HEK293T (cell line): ENCODE data around the gene CRYM.

Experiments used
- ELF4 ChIP-seq: fragments of 450-650 bp; IDR thresholded peaks from 2 replicates; pipeline ENCODE4 v1.6.1; 2017; ENCODE audit warnings: antibody characterized with exemption
- FOXM1 ChIP-seq: fragments of 450-650 bp; IDR thresholded peaks from 2 replicates; pipeline ENCODE4 v1.6.1; 2017; ENCODE audit warnings: mild to moderate bottlenecking, borderline replicate concordance
- PKNOX1 ChIP-seq: fragments of 450-650 bp; IDR thresholded peaks from 2 replicates; pipeline ENCODE4 v1.6.1; 2016
- SP1 ChIP-seq: fragments of 450-650 bp; IDR thresholded peaks from 2 replicates; pipeline ENCODE4 v1.6.1; 2017
- TARDBP ChIP-seq: fragments of 450-650 bp; IDR thresholded peaks from 2 replicates; pipeline ENCODE4 v1.6.1; 2016
- ZNF384 ChIP-seq: fragments of 450-650 bp; IDR thresholded peaks from 2 replicates; pipeline ENCODE4 v1.6.1; 2016

GRCh38 chr16:21302454-21302853, 24.4 kb upstream of the CRYM start:
- TF ChIP-seq TARDBP (no peak), PKNOX1 (no peak), SP1 (no peak), ELF4 (no peak), FOXM1 (no peak), ZNF384 (no peak)
